T-helper 1 cell (primary cell): Measurements from ENCODE around the gene OR4A5.
"Not testable (repeated sequence)": the region's sequence is repeated elsewhere in the genome, so short reads cannot be mapped to it uniquely, and the experiment has no call there.

Experiments
- DNase-seq, 5 donors: peaks; one replicate each; pipeline ENCODE4 v3.0.0-alpha.2; 2012 to 2020
- total RNA-seq, 4 donors: gene quantifications; one replicate each; lab custom pipeline; 2026; lab: John Stamatoyannopoulos, UW

The OR4A5 gene, protein sequence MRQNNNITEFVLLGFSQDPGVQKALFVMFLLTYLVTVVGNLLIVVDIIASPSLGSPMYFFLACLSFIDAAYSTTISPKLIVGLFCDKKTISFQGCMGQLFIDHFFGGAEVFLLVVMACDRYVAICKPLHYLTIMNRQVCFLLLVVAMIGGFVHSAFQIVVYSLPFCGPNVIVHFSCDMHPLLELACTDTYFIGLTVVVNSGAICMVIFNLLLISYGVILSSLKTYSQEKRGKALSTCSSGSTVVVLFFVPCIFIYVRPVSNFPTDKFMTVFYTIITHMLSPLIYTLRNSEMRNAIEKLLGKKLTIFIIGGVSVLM
- 0 reads per million in 4 donors for total RNA-seq

DNA sequence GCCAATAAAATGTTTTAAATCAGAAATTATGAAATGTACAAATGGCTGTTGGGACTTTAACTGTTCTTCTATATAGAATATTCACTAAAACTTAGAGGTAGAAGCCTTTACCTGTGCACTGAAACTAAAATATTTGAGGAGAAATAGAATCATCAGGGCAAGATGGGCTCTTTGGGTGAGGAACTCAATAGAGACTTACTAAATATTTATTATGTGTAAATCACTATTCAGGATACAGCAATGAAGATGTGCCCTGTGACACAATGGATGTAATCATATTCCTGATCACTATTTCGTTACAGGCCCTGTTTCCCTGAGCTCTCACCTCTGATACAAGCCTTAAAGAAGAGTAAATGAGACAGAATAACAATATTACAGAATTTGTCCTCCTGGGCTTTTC is at the start of gene OR4A5:
Gene OR4A5, plus strand, starts transcription at position 301 of the 400 bp plus-strand sequence. Its CDS starts 53 bp downstream, at position 354.
- not testable (repeated sequence) for DNase-seq

DNA sequence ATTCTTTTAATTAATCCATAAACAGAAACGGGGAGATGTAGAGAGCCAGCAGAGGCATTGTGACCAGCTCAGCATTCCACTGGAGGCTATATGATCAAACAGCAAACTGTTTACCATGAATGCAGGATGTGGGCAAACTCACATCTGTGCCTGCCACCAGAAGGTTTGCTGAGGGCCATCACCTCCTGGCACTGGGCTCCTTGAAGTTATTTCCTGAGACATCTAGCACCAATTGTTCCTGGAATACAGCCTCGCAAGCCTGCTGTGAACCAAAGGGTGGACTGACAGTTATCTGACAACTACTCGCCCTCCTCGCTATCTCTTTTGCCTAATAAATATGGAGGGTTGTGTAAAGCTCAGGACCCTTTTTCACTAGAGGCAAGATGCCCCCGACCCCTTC is 13.5 kb downstream of the OR4A5 start:
- DNase-seq = not testable (repeated sequence)
